HCT116 (cell line): ENCODE data around the gene NCKAP5. TPM values are rescaled to one million over a fixed set of nuclear protein-coding genes. Genes with fewer than 3 reads are reported as not detected.

Source experiments
- ATAC-seq: fragments of 200-7000 bp; cut with Tn5 transposase; 2 replicates; pipeline ENCODE4 v1.9.1; 2020; ENCODE audit warnings: mild to moderate bottlenecking, moderate library complexity
- BruUV-seq: library from RNA; stranded (reverse); fragments of 400-500 nt; replicated peaks from 2 replicates; lab custom pipeline; 2021; lab: Mats Ljungman, UMichigan
- CTCF ChIA-PET: fragments of 300-600 bp; sonication (Branson Sonifier 250); formaldehyde crosslinking; loops from one replicate; lab custom pipeline; 2021; ENCODE audit warnings: antibody characterized with exemption; lab: Charles Lee
- POLR2A ChIA-PET: fragments of 300-600, 350-600 bp; sonication (Branson Sonifier 250); formaldehyde crosslinking; loops from one replicate; lab custom pipeline; 2021; ENCODE audit warnings: antibody characterized with exemption; lab: Charles Lee
- RAD21 ChIA-PET, 2 experiments: fragments of 300-600 bp; sonication (Branson Sonifier 250); formaldehyde crosslinking; loops; one replicate each; lab custom pipeline; 2023; ENCODE audit warnings: low total read pairs in 2 of 2; ENCODE audit not compliant: uncharacterized antibody in 2 of 2, unreplicated experiment in 2 of 2, low non-redundant PET in 1 of 2; lab: Charles Lee
- DNase-seq: peaks from one replicate; pipeline ENCODE4 v3.0.0-alpha.2; 2010; ENCODE audit warnings: low read depth, low spot score
- H2AFZ ChIP-seq: fragments of 200-600 bp; shearing (Covaris generic), sonication (generic); 2 replicates; pipeline ENCODE4 v1.6.1; 2017; ENCODE audit warnings: low read depth, mixed run types, mixed read lengths, antibody characterized with exemption, low read length; ENCODE audit not compliant: poor library complexity, severe bottlenecking
- H3K27ac ChIP-seq: 2 replicates; pipeline ENCODE4 v1.5.1; 2012; ENCODE audit warnings: low read depth, low read length
- H3K27me3 ChIP-seq: fragments of 200-600 bp; sonication (generic); 2 replicates; pipeline ENCODE4 v1.6.1; 2016; ENCODE audit warnings: mixed run types, low read length, mixed read lengths; ENCODE audit not compliant: insufficient read depth
- H3K36me3 ChIP-seq, 2 experiments: fragments of 200-500 bp in 1 of 2; fragments of 200-600 bp in 1 of 2; sonication (Bioruptor generic) in 1 of 2; sonication (generic) in 1 of 2; 2 replicates each; pipeline versions ENCODE4 v1.5.1 to v1.6.1; 2014 to 2016; ENCODE audit warnings: low read length in 2 of 2, inconsistent platforms in 1 of 2, mixed read lengths in 1 of 2, mixed run types in 1 of 2; ENCODE audit not compliant: insufficient read depth in 2 of 2, control insufficient read depth in 1 of 2
- H3K4me1 ChIP-seq, 2 experiments: fragments of 200-600 bp in 1 of 2; sonication (generic) in 1 of 2; 2 replicates each; pipeline versions ENCODE4 v1.5.1 to v1.6.1; 2012 to 2017; ENCODE audit warnings: low read length in 2 of 2, inconsistent platforms in 1 of 2, mild to moderate bottlenecking in 1 of 2, mixed read lengths in 1 of 2, mixed run types in 1 of 2, moderate library complexity in 1 of 2; ENCODE audit not compliant: insufficient read depth in 2 of 2, control insufficient read depth in 1 of 2
- H3K4me2 ChIP-seq: fragments of 200-600 bp; sonication (generic); 2 replicates; pipeline ENCODE4 v1.6.1; 2017; ENCODE audit warnings: mixed run types, low read length, mixed read lengths
- H3K4me3 ChIP-seq, 2 experiments: fragments of 200-600 bp in 1 of 2; sonication (generic) in 1 of 2; replicated peaks in 1 of 2; 2 replicates each; pipeline ENCODE4 v1.5.1; 2011 to 2016; ENCODE audit warnings: low read length in 2 of 2, control low read depth in 1 of 2, low read depth in 1 of 2, mild to moderate bottlenecking in 1 of 2, mixed read lengths in 1 of 2, mixed run types in 1 of 2
- H3K79me2 ChIP-seq: fragments of 200-600 bp; sonication (generic); 2 replicates; pipeline ENCODE4 v1.6.1; 2017; ENCODE audit warnings: mild to moderate bottlenecking, mixed run types, low read length, moderate library complexity, mixed read lengths; ENCODE audit not compliant: insufficient read depth
- H3K9ac ChIP-seq: fragments of 200-600 bp; sonication (generic); 2 replicates; pipeline ENCODE4 v1.6.1; 2016; ENCODE audit warnings: low read length, mixed read lengths
- H3K9me2 ChIP-seq: fragments of 200-600 bp; sonication (generic), shearing (Covaris generic); 2 replicates; pipeline ENCODE4 v1.6.1; 2017; ENCODE audit warnings: mixed run types, mild to moderate bottlenecking, moderate library complexity; ENCODE audit not compliant: insufficient read depth
- H3K9me3 ChIP-seq, 2 experiments: fragments of 200-500 bp in 1 of 2; fragments of 200-600 bp in 1 of 2; sonication (Bioruptor generic) in 1 of 2; sonication (generic) in 1 of 2; 2 replicates each; pipeline ENCODE4 v1.6.1; 2014 to 2017; ENCODE audit warnings: low read length in 2 of 2, mixed read lengths in 2 of 2, inconsistent platforms in 1 of 2, low read depth in 1 of 2, mild to moderate bottlenecking in 1 of 2, mixed run types in 1 of 2, moderate library complexity in 1 of 2; ENCODE audit not compliant: control insufficient read depth in 1 of 2, insufficient read depth in 1 of 2
- H4K20me1 ChIP-seq: fragments of 200-600 bp; sonication (generic), shearing (Covaris generic); 2 replicates; pipeline ENCODE4 v1.6.1; 2017; ENCODE audit warnings: mixed run types, mild to moderate bottlenecking, moderate library complexity; ENCODE audit not compliant: insufficient read depth
- ATF3 ChIP-seq: IDR thresholded peaks from 2 replicates; pipeline ENCODE4 v1.6.1; 2012
- CBX3 ChIP-seq: IDR thresholded peaks from 2 replicates; pipeline ENCODE4 v1.6.1; 2012; ENCODE audit warnings: low read depth
- CEBPB ChIP-seq: IDR thresholded peaks from 2 replicates; pipeline ENCODE4 v1.6.1; 2012; ENCODE audit warnings: low read depth
- CTCF ChIP-seq, 3 experiments: fragments of 200-600 bp in 1 of 3; sonication (generic) in 1 of 3; IDR thresholded peaks in 2 of 3; conservative IDR thresholded peaks in 1 of 3; 2 replicates each; pipeline ENCODE4 v1.5.1; 2012 to 2017; ENCODE audit warnings: low read depth in 2 of 3, low read length in 2 of 3, antibody characterized with exemption in 1 of 3, borderline replicate concordance in 1 of 3, control low read depth in 1 of 3, mild to moderate bottlenecking in 1 of 3, mixed read lengths in 1 of 3, mixed run types in 1 of 3, moderate library complexity in 1 of 3; ENCODE audit not compliant: insufficient read depth in 1 of 3
- ELF1 ChIP-seq: IDR thresholded peaks from 2 replicates; pipeline ENCODE4 v1.6.1; 2012; ENCODE audit warnings: low read depth, borderline replicate concordance
- EZH2 ChIP-seq: fragments of 200-600 bp; sonication (generic); IDR thresholded peaks from 2 replicates; pipeline ENCODE4 v1.6.1; 2017; ENCODE audit warnings: antibody characterized with exemption, mixed run types
- EZH2phosphoT487 ChIP-seq: fragments of 200-600 bp; IDR thresholded peaks from 2 replicates; pipeline ENCODE4 v1.6.1; 2018; ENCODE audit warnings: antibody characterized with exemption, borderline replicate concordance
- FOSL1 ChIP-seq: IDR thresholded peaks from 2 replicates; pipeline ENCODE4 v1.6.1; 2012; ENCODE audit warnings: low read depth
- JUND ChIP-seq: IDR thresholded peaks from 2 replicates; pipeline ENCODE4 v1.6.1; 2012
- MAX ChIP-seq: IDR thresholded peaks from 2 replicates; pipeline ENCODE4 v1.6.1; 2012
- POLR2A ChIP-seq: IDR thresholded peaks from 2 replicates; pipeline ENCODE4 v1.7.0; 2011; ENCODE audit warnings: borderline replicate concordance; ENCODE audit not compliant: insufficient read depth, insufficient read length; ENCODE audit errors: extremely low read depth
- POLR2AphosphoS5 ChIP-seq: IDR thresholded peaks from 2 replicates; pipeline ENCODE4 v1.6.1; 2011; ENCODE audit warnings: mild to moderate bottlenecking, low read depth, low read length, moderate library complexity
- RAD21 ChIP-seq: IDR thresholded peaks from 2 replicates; pipeline ENCODE4 v1.6.1; 2012; ENCODE audit warnings: low read depth, mild to moderate bottlenecking
- REST ChIP-seq: IDR thresholded peaks from 2 replicates; pipeline ENCODE4 v1.6.1; 2012; ENCODE audit warnings: low read depth
- SIN3A ChIP-seq: IDR thresholded peaks from 2 replicates; pipeline ENCODE4 v1.6.1; 2012; ENCODE audit warnings: low read depth
- SP1 ChIP-seq: IDR thresholded peaks from 2 replicates; pipeline ENCODE4 v1.6.1; 2012; ENCODE audit warnings: low read depth
- TCF7L2 ChIP-seq: IDR thresholded peaks from 2 replicates; pipeline ENCODE4 v1.7.0; 2011; ENCODE audit warnings: borderline replicate concordance, inconsistent platforms; ENCODE audit not compliant: insufficient read depth, insufficient read length; ENCODE audit errors: extremely low read depth
- YY1 ChIP-seq: IDR thresholded peaks from 2 replicates; pipeline ENCODE4 v1.6.1; 2011; ENCODE audit warnings: low read length, low read depth, moderate library complexity, mild to moderate bottlenecking; ENCODE audit not compliant: insufficient replicate concordance; ENCODE audit errors: extremely low read depth
- ZBTB33 ChIP-seq: IDR thresholded peaks from 2 replicates; pipeline ENCODE4 v1.6.1; 2011; ENCODE audit warnings: mild to moderate bottlenecking, low read length, moderate library complexity; ENCODE audit not compliant: insufficient replicate concordance; ENCODE audit errors: extremely low read depth
- ZNF274 ChIP-seq: fragments of 200-500 bp; sonication (Bioruptor generic); IDR thresholded peaks from 2 replicates; pipeline ENCODE4 v1.6.1; 2014; ENCODE audit warnings: mild to moderate bottlenecking, low read depth, low read length, inconsistent platforms
- intact Hi-C: fragments of 100-400 bp; cut with micrococcal nuclease; formaldehyde crosslinking; loops from 2 replicates; pipeline ENCODE4 v1.10.0; 2022
- total RNA-seq: library from RNA; stranded (reverse); gene quantifications from one replicate; pipeline ENCODE4 v1.2.1, GENCODE V29; 2021; ENCODE audit not compliant: unreplicated experiment

The NCKAP5 gene
- total RNA-seq, 1 experiment from 2014 or later = 0.30 TPM

GRCh38 chr2:132656266-132656975 lies 911.8 kb downstream of the NCKAP5 start:
- Histone ChIP-seq H3K27ac (no peak overlapping the region), H3K4me2 (no peak overlapping the region)
- no peak for ATAC-seq
- RAD21 ChIA-PET = no interaction called here
- intact Hi-C loops = no loop called here
- TF ChIP-seq JUND (no peak), ZBTB33 (no peak), SP1 (no peak), ZNF274 (no peak), CBX3 (no peak), EZH2phosphoT487 (no peak), ATF3 (no peak), REST (no peak), TCF7L2 (no peak), CEBPB (no peak), RAD21 (no peak), EZH2 (no peak), POLR2A (no peak), FOSL1 (no peak), SIN3A (no peak), CTCF (IDR thresholded peaks at IDR 0.05 in 2 of 3, conservative IDR thresholded peaks at IDR 0.05 in 1 of 3; ENCODE audit: borderline replicate concordance in 1 of 3, insufficient read depth in 1 of 3, low read depth in 2 of 3, low read length in 2 of 3) (no peak), ELF1 (no peak), MAX (no peak), POLR2AphosphoS5 (no peak), YY1 (no peak)
- TF ChIP-seq, all 23 proteins: peak for 0
- Histone ChIP-seq H3K9me3 (no peaks in the 10 kb centered on the region), H3K4me1 (no peaks in the 10 kb centered on the region), H3K36me3 (no peaks in the 10 kb centered on the region), H3K4me3 (no peak overlapping the region), H3K79me2 (no peaks in the 10 kb centered on the region), H3K27me3 (peaks cover 33% of the 10 kb centered on the region; the same call in 1 of the 2 replicates), H4K20me1 (no peaks in the 10 kb centered on the region), H3K9ac (no peak overlapping the region), H2AFZ (no peak overlapping the region), H3K9me2 (no peaks in the 10 kb centered on the region)
- POLR2A ChIA-PET = no interaction called here
- no peak for DNase-seq
- BruUV-seq = no TSS peak
- CTCF ChIA-PET = no interaction called here
